A673 (cell line): Measurements from ENCODE around the gene MPPED2. TPM values are rescaled to one million over a fixed set of nuclear protein-coding genes. Genes with fewer than 3 reads are reported as not detected.

Source experiments
- BruUV-seq: library from RNA; stranded (reverse); fragments of 400-500 nt; replicated peaks from 2 replicates; lab custom pipeline; 2021; lab: Mats Ljungman, UMichigan
- CTCF ChIA-PET: fragments of 300-600 bp; sonication (Branson Sonifier 250); formaldehyde crosslinking; loops from one replicate; lab custom pipeline; 2022; ENCODE audit warnings: antibody characterized with exemption; lab: Charles Lee
- POLR2A ChIA-PET: fragments of 300-600 bp; sonication (Branson Sonifier 250); formaldehyde crosslinking; loops from one replicate; lab custom pipeline; 2022; ENCODE audit warnings: antibody characterized with exemption; ENCODE audit not compliant: low non-redundant PET; lab: Charles Lee
- DNase-seq: peaks from one replicate; pipeline ENCODE4 v3.0.0-alpha.2; 2015; ENCODE audit warnings: low spot score
- H3K27ac ChIP-seq: fragments of 200-600 bp; sonication (generic); 2 replicates; pipeline ENCODE4 v1.5.1; 2016; ENCODE audit warnings: mixed run types, low read depth, mild to moderate bottlenecking, mixed read lengths, antibody characterized with exemption, low read length; ENCODE audit not compliant: poor library complexity, severe bottlenecking
- H3K27me3 ChIP-seq: fragments of 200-600 bp; sonication (generic); replicated peaks from 2 replicates; pipeline ENCODE4 v1.6.1; 2017; ENCODE audit warnings: mixed run types, low read depth, mild to moderate bottlenecking, mixed read lengths, antibody characterized with exemption, low read length; ENCODE audit not compliant: insufficient read depth, poor library complexity
- H3K36me3 ChIP-seq: fragments of 200-600 bp; sonication (generic); 2 replicates; pipeline ENCODE4 v1.6.1; 2016; ENCODE audit warnings: mixed run types, mild to moderate bottlenecking, mixed read lengths, antibody characterized with exemption, low read length; ENCODE audit not compliant: insufficient read depth, poor library complexity, severe bottlenecking
- H3K4me1 ChIP-seq: fragments of 200-600 bp; sonication (generic); 2 replicates; pipeline ENCODE4 v1.6.1; 2017; ENCODE audit warnings: mixed run types, mild to moderate bottlenecking, mixed read lengths, antibody characterized with exemption, low read length; ENCODE audit not compliant: insufficient read depth, poor library complexity, severe bottlenecking
- H3K4me3 ChIP-seq: fragments of 200-600 bp; sonication (generic); 2 replicates; pipeline ENCODE4 v1.5.1; 2016; ENCODE audit warnings: low read depth, mixed run types, mild to moderate bottlenecking, mixed read lengths, low read length; ENCODE audit not compliant: poor library complexity, severe bottlenecking
- H3K9me3 ChIP-seq: fragments of 200-600 bp; sonication (generic); 2 replicates; pipeline ENCODE4 v1.6.1; 2016; ENCODE audit warnings: mixed run types, low read depth, mild to moderate bottlenecking, mixed read lengths, antibody characterized with exemption, low read length; ENCODE audit not compliant: poor library complexity, severe bottlenecking
- EZH2 ChIP-seq: fragments of 200-600 bp; sonication (generic); IDR thresholded peaks from 2 replicates; pipeline ENCODE4 v1.6.1; 2017; ENCODE audit warnings: borderline replicate concordance, low read depth, mild to moderate bottlenecking, mixed read lengths, antibody characterized with exemption, low read length; ENCODE audit not compliant: poor library complexity, severe bottlenecking
- intact Hi-C: fragments of 100-400 bp; cut with micrococcal nuclease; formaldehyde crosslinking; loops from one replicate; pipeline ENCODE4 v1.10.0; 2022; ENCODE audit not compliant: unreplicated experiment
- total RNA-seq: library from RNA; stranded (reverse); gene quantifications from 2 replicates; pipeline ENCODE4 v1.2.3, GENCODE V29; 2021
- TF ChIP-seq, protein P1 (sequence below): fragments of 300-800, 200-600 bp; sonication (generic); conservative IDR thresholded peaks from 2 replicates; pipeline ENCODE4 v1.5.1; 2017; ENCODE audit warnings: low read depth, mild to moderate bottlenecking, antibody characterized with exemption, low read length, moderate library complexity, mixed read lengths

Gene MPPED2
- total RNA-seq, 1 experiment from 2014 or later = 2.0 TPM

DNA sequence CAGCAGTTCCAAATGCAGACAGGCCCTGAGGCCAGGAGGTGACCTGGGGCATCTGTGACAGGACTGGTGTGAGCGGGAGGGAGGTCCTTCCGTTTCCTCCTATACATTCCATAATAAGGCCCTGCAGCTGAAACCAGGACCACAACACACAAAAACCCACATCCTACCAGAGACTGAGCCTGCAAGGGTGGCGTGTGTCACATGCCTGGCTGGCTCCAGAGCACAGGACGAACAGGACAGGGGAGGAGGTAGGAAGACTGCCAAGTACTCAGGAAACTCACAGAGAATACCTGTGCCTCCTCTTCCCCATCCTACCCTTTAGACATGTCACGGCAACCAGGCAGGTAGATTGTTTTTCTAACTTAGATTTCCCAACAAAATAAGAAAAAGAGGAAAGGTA, 159.4 kb downstream of the MPPED2 start:
- BruUV-seq = no TSS peak
- H3K9me3 ChIP-seq = no peaks in the 10 kb centered on the region
- ChIA-PET POLR2A (no interaction called here), CTCF (no interaction called here)
- intact Hi-C loops = no loop called here
- peaks cover 18% of the 10 kb centered on the region for H3K4me1 ChIP-seq
- H3K4me3 ChIP-seq = no peak overlapping the region
- no peak for TF ChIP-seq EZH2
- TF ChIP-seq, protein P1, sequence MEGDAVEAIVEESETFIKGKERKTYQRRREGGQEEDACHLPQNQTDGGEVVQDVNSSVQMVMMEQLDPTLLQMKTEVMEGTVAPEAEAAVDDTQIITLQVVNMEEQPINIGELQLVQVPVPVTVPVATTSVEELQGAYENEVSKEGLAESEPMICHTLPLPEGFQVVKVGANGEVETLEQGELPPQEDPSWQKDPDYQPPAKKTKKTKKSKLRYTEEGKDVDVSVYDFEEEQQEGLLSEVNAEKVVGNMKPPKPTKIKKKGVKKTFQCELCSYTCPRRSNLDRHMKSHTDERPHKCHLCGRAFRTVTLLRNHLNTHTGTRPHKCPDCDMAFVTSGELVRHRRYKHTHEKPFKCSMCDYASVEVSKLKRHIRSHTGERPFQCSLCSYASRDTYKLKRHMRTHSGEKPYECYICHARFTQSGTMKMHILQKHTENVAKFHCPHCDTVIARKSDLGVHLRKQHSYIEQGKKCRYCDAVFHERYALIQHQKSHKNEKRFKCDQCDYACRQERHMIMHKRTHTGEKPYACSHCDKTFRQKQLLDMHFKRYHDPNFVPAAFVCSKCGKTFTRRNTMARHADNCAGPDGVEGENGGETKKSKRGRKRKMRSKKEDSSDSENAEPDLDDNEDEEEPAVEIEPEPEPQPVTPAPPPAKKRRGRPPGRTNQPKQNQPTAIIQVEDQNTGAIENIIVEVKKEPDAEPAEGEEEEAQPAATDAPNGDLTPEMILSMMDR = no peak
- H3K36me3 ChIP-seq = no peaks in the 10 kb centered on the region
- no peak overlapping the region for H3K27ac ChIP-seq
- H3K27me3 ChIP-seq = no peaks in the 10 kb centered on the region
- DNase-seq = no peak

DNA sequence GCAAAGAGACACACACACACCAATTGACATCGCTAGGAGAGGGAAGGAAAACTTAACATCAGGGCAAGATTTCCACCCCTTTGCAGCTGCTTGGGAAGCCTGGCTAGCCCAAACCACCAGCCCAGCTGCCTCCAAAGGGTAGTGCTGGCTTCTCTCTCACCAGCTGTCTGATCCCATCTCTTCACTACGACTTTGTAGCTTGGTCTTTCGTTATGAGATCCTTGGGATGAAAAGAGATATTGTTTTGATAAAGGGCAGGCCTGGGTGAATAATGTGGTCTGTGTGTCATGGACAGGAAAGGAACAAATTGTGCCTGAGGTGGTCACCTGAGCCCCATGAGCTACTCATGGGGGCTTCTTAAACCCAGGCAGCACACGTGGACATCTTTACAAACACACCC, 161.3 kb downstream of the MPPED2 start:
- Histone ChIP-seq H3K4me3 (no peak overlapping the region), H3K27ac (no peak overlapping the region), H3K36me3 (no peaks in the 10 kb centered on the region), H3K4me1 (peaks cover 21% of the 10 kb centered on the region), H3K9me3 (no peaks in the 10 kb centered on the region), H3K27me3 (no peaks in the 10 kb centered on the region)
- POLR2A ChIA-PET = no interaction called here
- intact Hi-C loops = no loop called here
- no peak for DNase-seq
- CTCF ChIA-PET = no interaction called here
- TF ChIP-seq, protein P1 = no peak
- TF ChIP-seq EZH2 = no peak
- no TSS peak for BruUV-seq

DNA sequence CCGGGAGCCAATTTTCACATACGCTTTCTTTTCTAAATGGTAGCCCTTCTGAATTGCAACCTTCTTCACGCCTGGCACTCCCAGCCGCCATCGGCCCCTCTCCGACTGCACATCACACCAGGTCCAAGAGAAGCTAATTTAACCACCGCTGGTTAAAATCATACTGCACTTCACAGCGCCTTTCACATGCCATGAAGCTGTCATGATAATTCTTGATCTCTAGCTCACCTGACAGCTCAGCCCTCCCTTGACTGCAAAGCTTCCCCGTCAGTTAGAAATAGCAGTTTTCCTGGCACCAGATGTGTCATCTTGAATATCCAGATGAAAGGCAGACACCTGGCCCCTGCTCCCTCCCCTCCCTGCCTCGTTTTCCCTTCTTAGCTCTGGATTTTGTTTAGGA, 161.8 kb downstream of the MPPED2 start:
- POLR2A ChIA-PET = no interaction called here
- H3K4me1 ChIP-seq = peaks cover 21% of the 10 kb centered on the region
- no peaks in the 10 kb centered on the region for H3K9me3 ChIP-seq
- H3K4me3 ChIP-seq = no peak overlapping the region
- intact Hi-C loops = no loop called here
- no peaks in the 10 kb centered on the region for H3K36me3 ChIP-seq
- no peaks in the 10 kb centered on the region for H3K27me3 ChIP-seq
- DNase-seq = no peak
- no TSS peak for BruUV-seq
- H3K27ac ChIP-seq = no peak overlapping the region
- no peak for TF ChIP-seq EZH2
- TF ChIP-seq, protein P1 = no peak
- CTCF ChIA-PET = no interaction called here
